NK-92 (cell line): ENCODE data around the gene HPS1.

Experiments used
- DNase-seq: peaks from one replicate; lab custom pipeline; 2025; ENCODE audit not compliant: unreplicated experiment; lab: John Stamatoyannopoulos, UW

The HPS1 gene

DNA sequence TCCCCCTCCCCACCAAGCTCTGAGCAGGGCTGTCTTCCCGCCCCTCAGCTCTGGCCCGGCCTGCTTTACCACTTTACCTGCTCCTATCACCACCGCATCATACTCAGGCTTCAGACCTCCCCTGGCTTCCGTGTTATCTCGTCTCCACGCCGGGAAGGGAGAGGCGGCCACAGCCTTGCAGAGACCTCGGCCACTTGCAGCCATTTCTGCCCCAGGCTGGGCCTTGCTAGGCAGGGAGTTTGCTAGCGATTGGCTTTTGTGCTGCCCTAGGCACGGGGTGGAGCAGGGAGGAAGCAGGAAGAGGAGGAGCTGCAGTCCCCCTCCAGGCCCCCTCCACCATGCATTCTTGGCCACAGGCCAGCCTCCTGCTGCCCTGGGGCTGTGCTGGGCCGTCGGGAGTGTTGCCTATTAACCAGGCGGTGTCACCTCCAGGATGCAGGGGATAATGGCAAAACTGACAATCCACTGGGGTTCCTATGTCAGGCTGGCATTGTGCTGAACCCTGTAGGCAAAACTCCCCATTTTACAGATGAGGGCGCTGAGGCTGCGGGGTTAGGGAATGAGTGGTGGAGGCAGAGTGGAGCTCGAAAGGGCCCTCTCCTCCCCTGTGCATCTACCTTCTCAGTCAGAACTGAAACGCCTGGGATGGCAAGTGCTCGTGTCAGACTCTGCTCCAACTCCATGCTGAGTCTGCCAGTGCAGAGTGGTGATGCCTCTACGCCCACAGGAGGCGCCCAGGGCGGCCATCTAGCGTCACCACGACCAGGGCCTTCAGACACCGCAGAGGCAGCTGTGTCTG is 31.6 kb downstream of the HPS1 start, which contains the start of gene PYROXD2:
Gene PYROXD2 (minus strand): TSS at position 251 of the 799 bp plus-strand sequence. CDS start 47 bp downstream, at position 204.
- no peak for DNase-seq

DNA sequence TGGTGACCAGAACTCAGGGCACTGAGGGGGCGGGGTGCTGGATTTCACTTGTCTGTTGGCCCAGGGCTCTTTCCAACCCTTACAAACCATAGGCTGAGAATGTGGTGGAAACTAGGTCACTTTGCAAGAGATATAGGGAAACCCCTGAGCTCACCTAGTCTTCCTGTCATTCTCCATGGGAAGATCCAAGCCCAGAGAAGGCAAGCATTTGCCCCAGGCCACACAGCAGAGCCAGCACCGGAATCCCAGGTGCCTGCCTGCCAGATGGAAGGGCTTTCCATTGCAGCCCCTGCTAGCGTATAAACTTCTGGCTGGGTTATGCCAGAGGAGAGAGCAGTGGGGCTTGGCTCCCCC is 32.2 kb downstream of the HPS1 start:
- DNase-seq, result no peak

- no peak for DNase-seq
Observed at GRCh38 chr10:98411768-98412167, 35.0 kb downstream of the HPS1 start.

- DNase-seq, result no peak
Observed at GRCh38 chr10:98411166-98411565, 35.6 kb downstream of the HPS1 start.

DNA sequence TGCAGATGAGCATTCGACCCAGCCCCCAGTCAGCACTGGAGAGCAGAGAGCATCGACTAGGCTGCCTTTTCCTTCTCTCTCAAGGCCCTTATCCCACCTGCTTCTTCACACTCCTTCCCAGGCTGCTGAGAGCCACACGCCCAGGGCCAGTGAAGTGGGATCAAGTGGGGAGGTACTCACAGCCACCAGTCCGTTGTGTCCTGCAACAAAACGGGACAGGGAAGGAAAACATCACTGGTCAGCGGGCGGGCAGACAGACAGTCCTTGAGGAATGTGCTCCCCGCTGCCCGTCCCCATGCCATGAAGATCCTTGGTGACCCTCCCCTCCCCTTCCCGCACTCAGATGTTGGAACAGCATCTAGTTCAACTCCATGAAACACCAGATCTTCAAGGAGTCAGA is 36.0 kb downstream of the HPS1 start:
- no peak for DNase-seq

DNA sequence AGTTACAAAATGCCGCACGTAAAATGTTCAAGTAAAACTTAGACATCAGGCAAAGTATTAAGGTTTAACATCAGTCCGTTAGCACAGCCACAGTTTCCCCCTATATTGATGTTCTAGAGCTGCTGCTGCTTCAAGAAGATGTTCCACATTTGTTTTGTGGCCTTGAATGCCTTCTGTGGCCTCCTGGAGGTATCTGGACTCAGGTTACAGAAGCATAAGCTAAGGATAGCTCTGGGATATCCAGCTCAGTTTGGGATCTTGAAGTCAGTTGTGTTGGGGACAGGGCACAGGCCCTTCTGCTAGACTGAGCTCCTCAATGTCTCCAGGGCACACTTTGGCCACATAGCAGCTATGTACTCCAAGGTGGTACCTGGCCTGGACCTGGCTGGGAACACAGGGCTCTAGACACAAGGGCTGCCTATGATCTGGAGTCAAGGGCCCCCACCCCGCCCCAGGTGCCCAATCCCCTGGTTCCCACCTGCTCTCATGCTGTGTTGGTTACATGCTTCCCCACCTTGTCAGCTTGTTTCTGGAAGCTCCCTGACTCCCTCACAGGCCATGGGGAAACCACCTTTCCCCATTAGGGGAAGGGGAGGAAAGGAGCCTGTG is 36.5 kb downstream of the HPS1 start:
- DNase-seq, result no peak

DNA sequence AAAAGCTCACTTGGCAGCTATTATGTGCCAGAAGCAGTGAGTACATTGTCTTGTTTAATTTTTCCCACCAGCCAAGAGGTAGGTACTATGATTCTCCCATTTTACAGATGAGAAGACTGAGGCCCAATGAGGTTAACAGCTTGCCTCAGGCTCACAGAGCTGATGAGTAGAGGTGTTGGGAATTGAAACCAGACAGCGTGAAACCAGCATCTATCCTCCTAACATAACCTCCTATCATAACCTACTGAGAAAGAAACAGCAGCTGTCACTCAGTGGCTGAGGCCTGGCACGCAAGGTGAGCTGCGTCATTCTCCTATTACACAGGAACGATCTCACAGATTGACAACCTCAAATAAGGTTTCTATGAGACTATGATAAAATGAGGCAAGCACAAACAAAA is 37.9 kb downstream of the HPS1 start:
- DNase-seq, result no peak

DNA sequence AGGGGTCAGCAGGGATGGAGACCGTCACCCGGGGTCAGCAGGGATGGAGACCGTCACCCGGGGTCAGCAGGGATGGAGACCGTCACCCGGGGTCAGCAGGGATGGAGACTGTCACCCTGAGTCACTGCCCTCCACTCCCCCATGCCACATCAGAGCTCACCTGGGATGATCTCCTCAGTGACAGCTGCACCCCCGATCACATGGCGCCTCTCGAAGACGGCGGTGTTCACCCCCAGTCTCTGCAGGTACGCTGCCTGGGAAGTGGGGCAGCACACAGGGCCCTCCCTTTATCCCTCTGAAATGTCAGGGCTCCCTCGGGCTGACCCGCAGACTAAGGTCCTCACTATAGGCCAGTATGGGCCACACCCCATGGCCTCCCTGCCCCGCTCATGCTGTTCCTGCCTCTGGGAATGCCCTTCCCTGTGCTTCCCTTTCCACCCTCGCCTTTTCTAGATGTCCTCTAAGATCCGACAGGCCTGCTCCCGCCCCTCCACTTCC is 38.9 kb downstream of the HPS1 start:
- no peak for DNase-seq

DNA sequence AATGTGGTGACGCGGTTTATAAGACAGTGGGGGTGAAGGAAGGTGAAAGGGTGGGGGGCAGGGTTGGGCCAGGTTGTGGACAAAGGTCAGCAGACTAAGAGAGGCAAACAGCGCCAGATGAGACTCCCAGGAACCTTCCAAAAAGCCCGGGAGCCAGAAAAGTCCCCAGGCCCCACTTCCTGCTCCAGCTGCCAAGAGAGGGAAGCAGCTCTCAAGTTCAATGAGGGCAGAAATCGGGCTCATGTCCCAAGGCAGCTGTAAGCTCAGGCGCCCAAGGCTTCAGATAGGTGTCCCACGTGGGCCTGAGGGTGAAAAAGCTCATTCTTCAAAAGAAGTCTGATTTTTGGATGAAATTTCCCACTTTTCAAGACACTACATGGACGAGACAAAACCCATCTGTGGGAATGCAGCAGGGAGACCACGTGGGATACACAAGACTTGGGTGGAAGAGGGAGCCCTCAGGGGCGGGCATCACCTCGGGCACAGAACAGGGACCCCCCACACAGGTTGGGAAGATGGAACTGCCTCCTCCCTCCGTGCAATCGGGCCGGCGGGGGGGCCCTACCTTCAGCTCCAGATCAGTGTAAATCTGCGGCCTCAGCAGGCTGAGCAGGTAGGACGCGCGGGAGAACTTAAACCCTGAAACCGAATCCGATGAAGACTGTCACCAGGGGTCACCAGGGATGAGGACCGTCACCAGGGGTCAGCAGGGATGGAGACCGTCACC is 39.6 kb downstream of the HPS1 start:
- no peak for DNase-seq

GRCh38 chr10:98405422-98405821 is 41.3 kb downstream of the HPS1 start:
- DNase-seq, result no peak

DNA sequence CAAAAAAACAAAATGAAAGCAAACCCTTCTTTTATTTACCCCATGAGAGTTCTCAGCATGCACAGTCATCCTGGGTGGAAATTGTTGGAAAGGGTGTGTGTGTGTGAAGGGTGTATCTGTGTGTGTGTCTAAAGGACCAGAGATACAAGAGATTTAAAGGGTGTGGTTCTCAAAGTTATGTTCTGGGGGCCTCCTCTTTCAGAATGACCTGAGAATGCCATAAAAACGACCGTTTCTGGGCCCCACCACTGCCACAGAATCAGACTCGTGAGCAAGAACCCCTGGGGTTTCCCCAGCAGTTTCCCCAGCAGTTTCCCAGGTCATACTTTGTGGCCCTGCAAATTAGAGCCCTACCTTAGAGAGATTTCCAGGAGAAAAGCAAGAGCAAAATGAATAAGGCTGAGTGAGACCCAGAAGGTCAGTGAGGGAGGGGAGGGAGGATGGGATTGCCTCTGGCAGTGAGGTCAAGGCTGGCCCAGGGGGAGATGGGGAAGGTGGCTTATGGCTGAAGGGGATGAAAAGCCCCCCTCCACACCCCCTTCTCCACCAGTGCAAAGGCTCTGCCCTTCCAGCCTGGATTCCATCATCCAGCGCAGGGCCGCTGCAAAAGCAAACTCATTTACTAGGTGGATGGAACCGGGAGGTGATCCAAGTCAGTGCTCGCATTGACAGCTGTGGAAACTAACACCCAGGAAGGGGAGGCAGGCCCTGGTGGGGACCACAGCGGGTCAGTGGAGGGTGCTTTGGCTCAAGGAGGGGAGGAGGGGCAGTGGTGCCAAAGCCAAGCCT is 42.0 kb downstream of the HPS1 start:
- no peak for DNase-seq

DNA sequence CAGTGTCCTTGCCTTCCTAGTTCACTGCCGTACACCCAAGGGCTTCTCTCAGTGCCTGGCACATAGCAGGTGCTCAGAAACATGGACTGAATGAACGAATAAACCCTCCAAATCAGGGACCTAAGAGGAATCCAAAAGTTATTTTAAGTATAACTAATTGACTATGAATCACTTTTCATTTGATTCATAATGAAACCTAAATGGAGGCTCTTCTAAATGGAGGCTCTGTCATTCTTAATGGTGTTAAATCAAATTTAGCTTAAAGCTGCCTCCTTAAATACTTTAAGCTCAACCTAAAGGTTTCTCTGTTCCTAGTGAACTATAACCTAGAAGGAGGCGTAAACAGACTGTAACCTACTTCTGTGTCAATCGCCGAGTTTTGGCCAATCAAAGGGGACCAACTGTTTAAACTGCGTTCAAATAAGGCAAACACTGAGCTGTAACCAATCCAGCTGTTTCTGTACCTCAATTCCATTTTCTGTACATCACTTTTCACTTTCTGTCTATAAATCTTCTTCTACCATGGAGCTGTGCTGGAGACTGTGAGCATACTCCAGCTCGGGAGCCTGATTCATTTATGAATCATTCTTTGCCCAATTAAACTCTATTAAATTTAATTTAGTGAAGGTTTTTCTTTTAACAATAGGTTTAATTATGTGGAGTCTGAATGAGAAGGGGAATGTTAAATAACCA is 42.8 kb downstream of the HPS1 start:
- no peak for DNase-seq

DNA sequence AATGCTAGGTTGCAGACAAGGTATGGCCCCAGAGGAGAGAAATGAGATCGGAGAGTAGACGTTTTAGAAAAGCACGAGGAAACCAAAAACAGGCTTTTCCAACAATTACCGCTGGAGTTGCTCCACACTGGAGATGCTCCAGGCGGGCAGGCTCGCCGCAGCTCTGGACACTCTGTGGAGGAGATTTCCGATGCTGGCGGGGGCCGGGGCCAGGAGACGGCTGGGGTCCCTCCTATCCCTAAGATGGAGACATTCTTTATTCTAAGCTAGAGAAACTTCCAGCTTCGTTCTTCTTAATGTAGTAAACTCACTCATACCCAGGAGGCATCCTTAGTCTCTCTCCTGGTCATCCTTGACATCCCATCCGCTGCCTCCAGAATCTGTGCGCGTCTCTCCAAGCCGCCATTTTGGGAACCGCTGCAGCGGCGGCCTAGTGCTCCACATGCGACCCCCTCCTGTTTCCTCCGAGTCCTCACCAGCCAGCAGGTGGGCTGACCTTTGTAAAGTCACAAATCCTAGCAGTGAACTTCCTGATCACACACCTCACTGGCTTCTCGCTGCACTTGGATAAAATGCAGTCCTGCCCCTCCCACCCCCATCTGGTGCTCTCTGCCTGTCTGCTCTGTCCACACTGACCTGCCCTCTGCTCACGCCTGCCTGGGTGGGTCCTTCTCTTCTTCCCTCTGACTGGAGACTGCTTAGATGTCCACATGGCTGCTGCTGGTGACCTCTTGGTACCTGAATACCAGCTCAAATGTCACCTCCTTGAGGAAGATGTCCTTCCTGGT is 43.6 kb downstream of the HPS1 start:
- DNase-seq, result no peak

DNA sequence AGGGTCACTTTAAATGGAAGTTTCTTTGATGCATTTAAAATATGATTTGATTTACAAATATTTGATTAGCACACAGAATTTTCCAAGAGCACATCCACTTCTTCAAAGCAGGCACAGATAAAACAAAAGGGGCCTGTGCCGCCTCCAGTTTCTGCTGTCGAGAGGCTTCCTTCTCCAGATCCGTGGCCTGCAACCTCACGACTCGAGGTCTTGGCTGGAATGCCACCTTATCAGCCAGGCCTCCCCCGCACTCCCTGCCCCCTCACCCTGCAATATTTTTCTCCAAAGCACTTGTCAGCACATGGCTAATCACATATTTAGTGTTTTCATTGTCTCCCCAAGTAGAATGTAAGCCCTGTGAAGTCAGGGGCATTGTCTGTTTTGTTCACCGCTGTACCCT is 44.3 kb downstream of the HPS1 start:
- DNase-seq, result no peak

GRCh38 chr10:98400482-98400881 is 46.3 kb downstream of the HPS1 start:
- DNase-seq, result no peak

- DNase-seq, result no peak
Observed at GRCh38 chr10:98399784-98400183, 47.0 kb downstream of the HPS1 start.

GRCh38 chr10:98397089-98397600 is 49.6 kb downstream of the HPS1 start:
- no peak for DNase-seq

DNA sequence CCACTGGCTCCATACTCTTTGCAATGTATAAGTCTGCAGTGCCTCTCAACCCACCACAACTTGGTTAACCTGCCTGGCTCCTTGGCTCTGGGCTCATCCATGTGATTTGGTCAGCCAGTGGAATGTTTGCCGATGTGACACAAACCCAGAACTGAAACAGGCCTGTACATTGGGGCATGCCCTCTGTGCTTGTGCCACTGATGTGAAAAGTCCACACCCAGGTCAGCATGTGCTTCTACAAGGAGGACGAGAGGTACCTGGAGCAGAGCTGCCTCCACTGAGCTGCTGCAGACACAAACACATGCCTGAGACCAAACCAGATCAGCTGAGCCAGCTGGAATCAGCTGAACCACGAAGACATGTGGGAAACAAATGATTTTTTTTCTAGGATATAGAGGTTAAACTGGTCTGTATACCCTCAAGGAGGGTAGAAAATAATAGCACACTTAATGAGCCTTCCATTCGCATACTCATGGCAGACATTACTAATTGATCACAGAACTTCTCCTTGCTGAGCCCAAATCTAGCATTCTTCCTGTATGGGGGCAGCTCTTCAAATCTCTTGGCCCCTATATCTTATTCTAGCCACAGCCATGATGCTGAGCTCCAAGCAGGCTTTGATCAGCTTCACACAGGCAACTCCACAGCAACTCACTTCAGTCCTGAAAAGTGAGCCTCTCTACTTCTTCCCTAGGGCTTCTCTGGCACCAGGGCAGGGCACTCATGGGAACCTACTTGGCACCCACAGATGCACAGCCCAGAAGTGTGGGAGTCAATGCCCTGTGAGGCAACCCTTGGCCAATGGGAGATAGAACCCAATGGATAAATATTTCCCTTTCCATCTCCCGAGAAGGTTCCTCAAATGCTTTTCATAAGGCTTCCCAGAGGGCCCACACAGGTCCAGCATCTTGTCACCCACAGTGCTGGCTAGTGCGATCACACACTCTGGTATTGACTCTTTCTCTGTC is 50.4 kb downstream of the HPS1 start:
- DNase-seq, result no peak
